Activated T-helper 1 cell treated with anti-CD3 and anti-CD28 coated beads, Interleukin-12 subunit alpha, Interleukin-12 subunit beta, Interleukin-2, Interleukin-4 antibody, amounts not matched to agents 30 ng/mL and 10 ng/mL and 1 ng/mL, durations not matched to agents 14 hours and 24 hours and 36 hours (primary cell): ENCODE measurements around the gene PUDP. TPM values are rescaled to one million over a fixed set of nuclear protein-coding genes. Genes with fewer than 3 reads are reported as not detected.
"Not testable (repeated sequence)": the region's sequence is repeated elsewhere in the genome, so short reads cannot be mapped to it uniquely, and the experiment has no call there.

ENCODE experiments used
- DNase-seq: peaks from one replicate; pipeline ENCODE4 v3.0.0; 2021; ENCODE audit warnings: low spot score
- H3K27ac Mint-ChIP-seq: one replicate; pipeline ENCODE4 v1.8.0; 2021; ENCODE audit warnings: mild to moderate bottlenecking, mixed read lengths
- H3K27me3 Mint-ChIP-seq: one replicate; pipeline ENCODE4 v1.8.0; 2022; ENCODE audit warnings: mild to moderate bottlenecking, moderate library complexity, mixed read lengths; ENCODE audit not compliant: insufficient read depth
- H3K36me3 Mint-ChIP-seq: one replicate; pipeline ENCODE4 v1.8.0; 2021; ENCODE audit warnings: low read depth, mixed read lengths
- H3K4me1 Mint-ChIP-seq: one replicate; pipeline ENCODE4 v1.8.0; 2021; ENCODE audit warnings: low read depth, mixed read lengths
- H3K4me3 Mint-ChIP-seq: one replicate; pipeline ENCODE4 v1.8.0; 2021; ENCODE audit warnings: mild to moderate bottlenecking, moderate library complexity, mixed read lengths
- H3K9me3 Mint-ChIP-seq: one replicate; pipeline ENCODE4 v1.8.0; 2021; ENCODE audit warnings: mixed read lengths
- intact Hi-C: fragments of 100-400 bp; cut with micrococcal nuclease; formaldehyde crosslinking; loops from one replicate; pipeline ENCODE4 v1.15.1; 2024
- total RNA-seq: library from RNA; stranded (reverse); gene quantifications from 2 replicates; pipeline ENCODE4 v1.2.3, GENCODE V29; 2022

Gene PUDP
- total RNA-seq, 1 donor from 2014 or later: 23.4 TPM

GRCh38 chrX:7059214-7059838, 88.6 kb downstream of the PUDP start:
- intact Hi-C loops: loop anchor here (1.0 kb wide), 2 partner anchors 25 to 89 kb away; partner anchors contain the start of gene PUDP
- Mint-ChIP-seq H3K4me3 (peak overlapping the region; percentile 26), H3K27me3 (no peaks in the 10 kb centered on the region), H3K4me1 (peaks cover 23% of the 10 kb centered on the region), H3K36me3 (peaks cover 13% of the 10 kb centered on the region), H3K27ac (peak overlapping the region; percentile 55), H3K9me3 (no peaks in the 10 kb centered on the region)
- no peak for DNase-seq

GRCh38 chrX:7055386-7056137, 92.4 kb downstream of the PUDP start:
- Mint-ChIP-seq H3K4me1 (peaks cover 17% of the 10 kb centered on the region), H3K27ac (no peak overlapping the region), H3K27me3 (no peaks in the 10 kb centered on the region), H3K9me3 (no peaks in the 10 kb centered on the region), H3K4me3 (no peak overlapping the region), H3K36me3 (peaks cover 17% of the 10 kb centered on the region)
- no peak for DNase-seq
- intact Hi-C loops: no loop called here

GRCh38 chrX:7054219-7055216, 93.4 kb downstream of the PUDP start:
- intact Hi-C loops: no loop called here
- Mint-ChIP-seq H3K27me3 (no peaks in the 10 kb centered on the region), H3K4me1 (peaks cover 11% of the 10 kb centered on the region), H3K9me3 (no peaks in the 10 kb centered on the region), H3K4me3 (no peak overlapping the region), H3K36me3 (peaks cover 19% of the 10 kb centered on the region), H3K27ac (no peak overlapping the region)
- DNase-seq: no peak

GRCh38 chrX:7052541-7052940, 95.4 kb downstream of the PUDP start:
- no peak for DNase-seq
- H3K4me1 Mint-ChIP-seq: no peaks in the 10 kb centered on the region
- no peak overlapping the region for H3K4me3 Mint-ChIP-seq
- H3K27me3 Mint-ChIP-seq: no peaks in the 10 kb centered on the region
- H3K36me3 Mint-ChIP-seq: peaks cover 18% of the 10 kb centered on the region
- no peaks in the 10 kb centered on the region for H3K9me3 Mint-ChIP-seq
- intact Hi-C loops: no loop called here
- no peak overlapping the region for H3K27ac Mint-ChIP-seq

GRCh38 chrX:7050271-7050670, 97.7 kb downstream of the PUDP start:
- DNase-seq: no peak
- Mint-ChIP-seq H3K27ac (no peak overlapping the region), H3K4me3 (no peak overlapping the region), H3K4me1 (no peaks in the 10 kb centered on the region), H3K9me3 (no peaks in the 10 kb centered on the region), H3K36me3 (peaks cover 6% of the 10 kb centered on the region), H3K27me3 (no peaks in the 10 kb centered on the region)
- intact Hi-C loops: no loop called here

- Mint-ChIP-seq H3K9me3 (no peaks in the 10 kb centered on the region), H3K4me1 (no peaks in the 10 kb centered on the region)
These were observed 100.0 kb downstream of the PUDP start for GRCh38 chrX:7047951-7048350.

GRCh38 chrX:7045238-7045955, 102.6 kb downstream of the PUDP start:
- Mint-ChIP-seq H3K27me3 (no peaks in the 10 kb centered on the region), H3K27ac (no peak overlapping the region), H3K4me3 (no peak overlapping the region), H3K4me1 (peaks cover 5% of the 10 kb centered on the region), H3K36me3 (peaks cover 10% of the 10 kb centered on the region), H3K9me3 (no peaks in the 10 kb centered on the region)
- intact Hi-C loops: no loop called here
- no peak for DNase-seq

More at GRCh38 chrX:7047951-7048350, 100.0 kb downstream of the PUDP start:
- no peaks in the 10 kb centered on the region for H3K27me3 Mint-ChIP-seq
- intact Hi-C loops: no loop called here
- DNase-seq: no peak
- H3K36me3 Mint-ChIP-seq: peaks cover 13% of the 10 kb centered on the region
- H3K4me3 Mint-ChIP-seq: no peak overlapping the region
- H3K27ac Mint-ChIP-seq: no peak overlapping the region

GRCh38 chrX:7043796-7044433, 104.0 kb downstream of the PUDP start:
- H3K4me3 Mint-ChIP-seq, DNase-seq, H3K4me1 Mint-ChIP-seq, H3K27me3 Mint-ChIP-seq, intact Hi-C loops, H3K36me3 Mint-ChIP-seq, H3K9me3 Mint-ChIP-seq, H3K27ac Mint-ChIP-seq: not testable (repeated sequence)

- no peaks in the 10 kb centered on the region for H3K9me3 Mint-ChIP-seq
- H3K27ac Mint-ChIP-seq: no peak overlapping the region
- H3K4me3 Mint-ChIP-seq: no peak overlapping the region
- no peaks in the 10 kb centered on the region for H3K36me3 Mint-ChIP-seq
- intact Hi-C loops: no loop called here
- no peaks in the 10 kb centered on the region for H3K4me1 Mint-ChIP-seq
- H3K27me3 Mint-ChIP-seq: no peaks in the 10 kb centered on the region
- DNase-seq: no peak
These were observed 119.7 kb downstream of the PUDP start for GRCh38 chrX:7028246-7028645.

GRCh38 chrX:7027071-7027470, 120.9 kb downstream of the PUDP start:
- no peak overlapping the region for H3K4me3 Mint-ChIP-seq
- H3K27me3 Mint-ChIP-seq: no peaks in the 10 kb centered on the region
- DNase-seq: no peak
- H3K36me3 Mint-ChIP-seq: no peaks in the 10 kb centered on the region
- intact Hi-C loops: no loop called here
- no peaks in the 10 kb centered on the region for H3K9me3 Mint-ChIP-seq
- H3K27ac Mint-ChIP-seq: no peak overlapping the region
- H3K4me1 Mint-ChIP-seq: no peaks in the 10 kb centered on the region

GRCh38 chrX:7026365-7026764, 121.6 kb downstream of the PUDP start:
- H3K4me1 Mint-ChIP-seq, H3K27me3 Mint-ChIP-seq, intact Hi-C loops, H3K4me3 Mint-ChIP-seq, H3K27ac Mint-ChIP-seq, H3K36me3 Mint-ChIP-seq, DNase-seq, H3K9me3 Mint-ChIP-seq: not testable (repeated sequence)

- Mint-ChIP-seq H3K27me3 (no peaks in the 10 kb centered on the region), H3K4me1 (no peaks in the 10 kb centered on the region)
These were observed 122.5 kb downstream of the PUDP start for GRCh38 chrX:7025471-7025870.

More at GRCh38 chrX:7025471-7025870, 122.5 kb downstream of the PUDP start:
- intact Hi-C loops: no loop called here
- no peak overlapping the region for H3K4me3 Mint-ChIP-seq
- H3K9me3 Mint-ChIP-seq: no peaks in the 10 kb centered on the region
- no peak for DNase-seq
- H3K36me3 Mint-ChIP-seq: no peaks in the 10 kb centered on the region
- no peak overlapping the region for H3K27ac Mint-ChIP-seq
